CD4-positive, alpha-beta T cell treated with Interleukin-1 beta for 1 hour (primary cell): Measurements from ENCODE around the gene MMP21.

ENCODE experiments used
- DNase-seq, 2 donors: peaks; one replicate each; pipeline ENCODE4 v3.0.0-alpha.2; 2020 to 2022

Gene MMP21

DNA sequence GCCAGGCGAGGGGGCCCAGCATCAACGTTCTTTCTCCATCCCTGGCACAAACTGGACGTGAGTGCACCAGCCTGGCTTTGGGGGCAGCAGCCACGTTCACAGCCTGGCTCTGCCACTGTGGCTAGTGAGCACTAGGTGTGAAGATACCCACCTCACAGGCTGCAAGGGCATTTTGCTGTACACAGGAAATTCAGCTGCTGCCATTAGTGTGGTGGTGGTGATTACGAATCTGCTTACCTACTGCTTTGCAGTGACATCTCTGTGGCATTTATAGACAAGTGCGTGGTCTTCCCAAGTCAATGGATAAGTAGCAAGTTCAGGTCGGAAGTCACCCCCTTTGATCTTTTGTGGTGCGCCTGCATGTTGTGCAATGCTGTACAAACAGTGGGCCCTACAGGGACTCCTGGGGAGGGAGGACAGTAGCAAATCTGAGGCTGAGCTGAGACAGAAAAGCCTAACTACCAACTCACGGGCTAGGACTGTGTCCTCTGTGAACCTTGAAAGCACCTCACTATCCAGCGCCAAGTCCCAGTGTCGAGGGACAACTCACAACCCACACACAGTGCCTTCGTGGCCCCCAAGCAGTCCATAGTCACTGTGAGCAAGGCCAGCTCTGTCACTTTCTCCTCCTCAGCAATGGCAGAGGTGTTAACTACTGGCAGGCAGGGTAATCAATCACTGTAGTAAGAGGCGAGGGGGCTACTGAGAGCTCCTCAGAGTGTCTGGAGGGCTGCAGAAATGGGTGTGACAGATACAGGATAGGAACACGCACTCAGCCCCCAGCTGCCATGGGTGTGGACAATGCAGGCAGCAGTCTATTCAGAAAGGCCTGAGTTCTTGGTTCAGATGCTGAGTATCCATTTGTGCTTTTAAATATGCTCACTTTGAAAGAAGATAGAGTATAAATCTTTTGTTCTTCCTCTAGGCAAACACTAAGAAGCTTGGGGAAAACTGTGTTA lies 17.0 kb upstream of the MMP21 start:
- no peak for DNase-seq

GRCh38 chr10:125788156-125789034 lies 12.8 kb upstream of the MMP21 start:
- DNase-seq = no peak

- DNase-seq = no peak
Observed at GRCh38 chr10:125785791-125786190, 10.2 kb upstream of the MMP21 start.

DNA sequence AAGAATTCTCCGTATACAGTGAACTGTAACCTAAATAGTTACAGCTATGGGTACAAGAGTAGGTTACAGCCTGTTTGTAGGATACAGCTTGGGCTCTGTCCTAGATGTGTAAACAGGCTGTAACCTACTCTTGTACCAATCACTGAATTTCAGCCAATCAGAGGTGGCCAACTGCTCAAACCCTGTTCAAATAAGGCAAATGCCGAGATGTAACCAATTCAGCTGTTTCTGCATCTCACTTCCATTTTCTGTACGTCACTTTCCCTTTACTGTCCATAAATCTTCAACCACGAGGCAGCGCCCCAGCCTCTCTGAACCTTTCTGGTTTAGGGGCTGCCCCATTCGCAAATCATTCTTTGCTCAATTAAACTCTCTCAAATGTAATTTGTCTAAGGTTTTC lies 8.3 kb upstream of the MMP21 start:
- no peak for DNase-seq

DNA sequence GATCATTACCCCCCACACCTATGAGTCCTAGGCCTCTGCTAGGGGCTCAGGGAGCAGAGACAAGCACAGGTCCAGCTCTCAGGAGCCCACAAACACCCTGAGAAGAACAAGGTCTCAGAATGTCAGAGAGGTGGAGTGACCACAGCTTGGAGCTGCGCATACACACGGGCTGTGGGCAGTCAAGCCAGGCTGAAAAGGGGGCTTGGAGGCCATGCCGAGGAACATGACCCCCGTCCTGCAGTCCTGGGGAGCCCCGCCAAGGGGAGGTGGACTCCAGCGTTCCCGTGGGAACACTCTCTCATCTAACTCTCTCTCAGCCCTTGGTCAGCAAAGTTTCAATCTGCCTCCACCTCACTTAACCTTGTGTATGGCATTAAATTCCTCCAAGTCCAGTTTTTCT lies 7.8 kb upstream of the MMP21 start:
- no peak for DNase-seq

- DNase-seq = no peak
Observed at GRCh38 chr10:125782616-125783015, 7.0 kb upstream of the MMP21 start.

DNA sequence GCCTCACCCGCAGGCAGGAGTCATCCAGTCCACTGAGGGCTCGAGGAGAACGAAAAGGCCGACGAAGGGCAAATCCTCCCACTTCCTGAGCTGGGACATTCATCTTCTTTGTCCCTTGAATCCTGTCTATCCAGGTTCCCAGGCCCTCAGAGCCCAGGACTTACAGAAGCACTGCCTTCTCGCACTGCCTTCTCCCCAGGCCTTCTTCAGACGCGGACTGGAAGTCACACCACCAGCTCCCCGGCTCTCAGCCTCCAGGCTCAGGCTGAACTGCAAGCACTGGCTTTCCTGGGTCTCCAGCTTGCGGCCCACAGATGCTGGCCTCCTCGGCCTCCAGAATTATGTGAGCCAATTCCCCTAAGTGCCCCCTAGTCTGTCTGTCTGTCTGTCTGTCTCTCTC lies 6.4 kb upstream of the MMP21 start:
- DNase-seq = no peak

- DNase-seq = no peak
Observed at GRCh38 chr10:125781374-125781773, 5.8 kb upstream of the MMP21 start.

DNA sequence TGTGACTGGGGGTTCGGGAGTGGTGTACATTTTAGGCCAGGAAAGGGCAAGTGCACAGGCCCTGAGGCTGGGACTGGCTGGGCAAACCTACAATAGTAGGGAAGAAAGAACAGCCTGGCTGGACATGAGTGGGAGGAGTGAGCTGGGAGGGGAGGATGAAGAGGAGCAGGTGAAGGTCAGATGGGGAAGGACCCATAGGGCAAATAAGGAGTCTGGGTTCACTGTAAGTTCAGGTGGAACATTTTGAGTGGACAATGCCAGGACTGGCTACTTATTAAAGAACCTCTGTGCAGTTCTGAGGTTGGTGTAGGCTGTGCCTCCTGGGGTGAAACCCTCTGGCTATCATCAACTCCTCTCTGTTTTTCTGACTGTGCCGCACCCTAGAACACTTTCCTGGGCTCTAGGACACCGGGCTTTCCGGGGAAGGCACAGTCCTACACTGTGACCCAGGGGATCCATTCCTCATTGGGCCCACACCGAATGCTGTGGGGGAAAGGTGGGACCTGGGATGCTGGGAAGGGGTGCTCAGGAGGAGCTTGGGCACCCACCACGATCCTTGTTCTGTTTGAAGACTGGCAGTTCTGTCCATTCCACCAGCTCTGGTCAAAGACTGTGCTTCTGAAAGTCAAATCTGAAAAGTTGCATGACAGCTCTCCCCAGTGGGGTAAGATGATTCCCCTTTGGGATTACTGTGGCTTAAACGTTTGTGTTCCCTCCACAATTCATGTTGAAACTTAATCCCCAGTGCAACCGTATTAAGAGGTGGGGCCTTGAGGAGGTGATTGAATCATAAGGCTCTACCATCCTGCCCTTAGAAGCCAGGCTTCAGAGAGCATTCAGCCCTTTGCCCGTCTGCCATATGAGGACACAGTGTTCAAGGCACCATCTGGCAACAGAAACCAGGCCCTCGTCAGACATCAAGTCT lies 4.0 kb upstream of the MMP21 start:
- no peak for DNase-seq

GRCh38 chr10:125778556-125778955 lies 2.9 kb upstream of the MMP21 start:
- no peak for DNase-seq

GRCh38 chr10:125777806-125778205 lies 2.2 kb upstream of the MMP21 start:
- no peak for DNase-seq

- DNase-seq = no peak
Observed at GRCh38 chr10:125774581-125775191, 935 bp downstream of the MMP21 start.

DNA sequence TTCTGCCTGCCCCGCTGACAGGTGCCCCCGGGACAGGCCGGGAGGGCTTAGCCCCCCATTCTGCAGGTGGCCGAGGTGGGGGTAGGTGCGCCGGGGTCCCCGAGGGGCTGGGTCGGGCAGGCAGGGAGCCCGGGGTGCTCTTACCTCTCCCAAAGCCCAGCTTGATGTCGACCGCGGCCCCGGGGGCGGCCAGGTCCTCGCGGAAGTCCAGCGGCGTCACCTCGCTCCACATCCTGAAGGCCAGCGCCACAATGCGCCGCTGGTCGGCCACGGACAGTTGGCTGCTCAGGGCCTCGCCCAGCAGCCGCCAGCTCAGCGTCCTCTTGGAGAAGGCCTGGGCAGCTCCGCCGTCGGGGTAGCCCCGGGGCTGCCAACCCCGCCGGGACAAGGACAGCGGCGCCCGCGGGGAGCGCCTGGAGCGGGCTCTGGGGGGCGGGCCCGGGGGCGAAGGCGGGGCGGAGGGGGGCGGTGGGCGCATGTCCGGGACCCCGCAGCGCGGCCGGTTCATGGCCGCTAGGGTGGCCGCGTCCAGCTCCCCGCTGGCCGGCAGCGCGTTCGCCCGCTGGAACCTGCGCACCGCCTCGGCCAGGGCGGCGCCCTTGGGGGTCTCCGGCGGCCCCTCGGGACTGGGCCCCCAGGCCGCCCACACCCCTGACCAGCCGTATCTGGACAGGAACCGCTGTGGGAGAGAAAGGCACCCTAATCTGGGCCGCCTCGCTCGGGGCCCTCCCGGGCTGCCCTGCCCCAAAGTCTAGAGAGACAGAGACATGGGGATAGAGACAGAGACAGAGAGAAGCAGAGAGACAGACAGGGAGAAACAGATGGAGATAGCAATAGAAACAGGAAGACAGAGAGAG lies 1.7 kb downstream of the MMP21 start:
- no peak for DNase-seq

DNA sequence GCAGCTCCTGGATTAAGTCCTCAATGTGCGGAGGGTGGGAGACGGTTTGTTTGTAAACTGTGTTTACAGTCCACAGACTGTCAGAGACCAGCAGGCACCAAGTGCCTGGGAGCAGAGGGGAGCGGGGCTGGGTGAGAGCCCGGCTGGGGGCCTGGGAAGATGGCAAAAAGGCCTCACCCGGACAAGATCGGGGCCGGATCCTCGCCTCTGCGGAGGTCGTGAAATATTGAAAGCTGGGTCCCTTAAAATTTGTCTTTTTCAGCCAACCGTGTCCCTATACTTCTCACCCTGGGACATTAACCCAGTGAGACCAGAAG lies 2.8 kb downstream of the MMP21 start:
- no peak for DNase-seq

GRCh38 chr10:125772112-125772863 lies 3.3 kb downstream of the MMP21 start:
- DNase-seq = no peak

DNA sequence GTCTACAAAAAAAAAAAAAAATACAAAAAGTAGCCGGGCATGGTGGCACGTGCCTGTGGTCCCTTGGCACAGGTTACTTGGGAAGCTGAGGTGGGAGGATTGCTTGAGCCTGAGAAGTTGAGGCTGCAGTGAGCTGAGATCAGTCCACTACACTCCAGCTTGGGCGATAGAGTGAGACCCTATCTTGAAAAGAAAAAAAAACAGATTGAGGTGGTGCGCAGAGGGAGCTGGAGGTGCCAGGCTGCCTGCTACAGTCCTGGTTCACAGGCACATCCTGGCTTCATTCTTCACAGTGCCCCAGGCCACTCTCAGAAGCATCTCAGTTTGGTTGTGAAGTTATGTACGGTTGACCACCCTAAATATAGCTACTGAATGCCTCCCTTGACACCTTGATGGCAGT lies 4.8 kb downstream of the MMP21 start:
- no peak for DNase-seq

DNA sequence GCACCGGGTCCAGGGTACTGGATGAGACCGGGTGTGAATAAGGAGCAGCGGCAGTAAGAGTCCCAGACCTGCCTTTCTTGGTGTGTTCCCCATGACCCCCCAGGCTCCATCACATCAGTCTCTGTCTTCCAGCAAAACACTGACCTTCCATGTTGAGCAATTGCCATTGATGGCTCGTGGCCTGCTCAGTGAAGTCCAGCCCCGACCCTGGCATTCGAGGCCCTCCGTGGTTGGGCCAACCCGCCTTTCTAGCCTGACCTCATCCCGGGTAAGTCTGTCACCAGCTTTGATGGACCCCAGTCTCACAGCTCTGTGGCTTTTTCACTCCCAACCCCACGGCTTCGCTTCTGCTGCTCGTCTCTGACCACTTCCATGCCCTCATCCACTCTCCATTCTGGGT lies 6.4 kb downstream of the MMP21 start:
- DNase-seq = no peak

DNA sequence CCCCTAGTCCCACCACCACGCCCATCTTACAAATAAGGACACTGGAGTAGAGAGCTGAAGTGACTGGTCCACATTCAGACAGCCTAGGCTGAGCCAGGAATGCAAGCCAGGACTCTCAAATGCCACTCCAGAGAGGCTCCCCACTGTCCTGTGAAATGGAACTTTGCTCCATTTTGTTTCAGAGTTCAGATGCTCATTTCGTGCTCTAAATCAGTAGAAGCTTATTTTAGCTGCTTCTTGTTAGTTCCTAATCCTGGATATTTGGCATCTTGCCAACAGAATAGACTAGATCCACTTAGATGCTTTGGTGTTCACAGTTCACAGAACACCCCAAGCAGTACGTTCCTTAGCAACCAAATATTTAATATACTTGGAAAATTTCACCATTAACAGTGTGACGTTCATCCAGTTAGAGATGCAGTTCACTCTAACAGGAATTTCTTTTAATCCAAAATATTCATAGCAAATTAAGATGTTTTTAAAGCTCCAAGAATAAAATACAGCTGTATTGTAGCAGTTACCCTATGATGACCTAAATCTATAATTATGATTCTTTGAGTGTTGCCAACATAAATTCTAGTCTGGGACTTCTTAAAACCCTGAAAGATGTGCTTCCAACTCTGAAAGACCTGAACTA lies 7.3 kb downstream of the MMP21 start:
- DNase-seq = no peak

GRCh38 chr10:125766511-125766910 lies 9.1 kb downstream of the MMP21 start:
- DNase-seq = no peak

DNA sequence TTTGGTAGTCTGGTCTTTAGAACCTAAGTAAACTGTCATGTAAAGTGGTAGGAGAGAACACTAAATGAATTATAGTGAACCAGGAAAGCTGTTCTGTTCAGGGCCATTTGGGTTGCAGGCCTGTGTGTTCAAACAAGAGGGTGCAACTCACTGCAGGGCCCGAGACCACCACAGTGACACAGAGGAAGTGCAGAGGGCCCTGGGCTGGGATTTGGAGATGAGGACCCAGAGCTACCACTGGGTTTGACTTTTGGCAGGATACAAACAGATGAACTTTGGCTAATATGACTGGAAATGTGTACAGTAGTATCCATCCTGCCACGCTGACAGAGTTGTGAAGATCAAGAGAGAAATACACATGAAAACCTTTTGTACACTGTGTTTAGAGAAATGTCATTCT lies 9.8 kb downstream of the MMP21 start:
- DNase-seq = no peak
